Measurements from ENCODE around the gene GZF1.

GZF1 gene

GRCh38 chr20:23404196-23404595 lies 42.2 kb downstream of the GZF1 start:
- TF ChIP-seq CTCF (IDR thresholded peaks at IDR 0.05) (no peak), ZFX (IDR thresholded peaks at IDR 0.05; ENCODE audit: borderline replicate concordance) (no peak)
- no peak overlapping the region for H3K27ac ChIP-seq

GRCh38 chr20:23406880-23407279 lies 44.9 kb downstream of the GZF1 start:
- no peak for TF ChIP-seq ZFX (IDR thresholded peaks at IDR 0.05; ENCODE audit: borderline replicate concordance)
- no peak overlapping the region for H3K27ac ChIP-seq

GRCh38 chr20:23407781-23408464 lies 45.9 kb downstream of the GZF1 start:
- TF ChIP-seq ZFX (IDR thresholded peaks at IDR 0.05; ENCODE audit: borderline replicate concordance) (no peak), CTCF (IDR thresholded peaks at IDR 0.05) (no peak)
- H3K27ac ChIP-seq: no peak overlapping the region

GRCh38 chr20:23408957-23409356 lies 47.0 kb downstream of the GZF1 start:
- no peak for TF ChIP-seq CTCF (IDR thresholded peaks at IDR 0.05)
- no peak for TF ChIP-seq ZFX (IDR thresholded peaks at IDR 0.05; ENCODE audit: borderline replicate concordance)
- H3K27ac ChIP-seq: no peak overlapping the region

GRCh38 chr20:23409800-23410199 lies 47.8 kb downstream of the GZF1 start:
- no peak overlapping the region for H3K27ac ChIP-seq
- TF ChIP-seq ZFX (IDR thresholded peaks at IDR 0.05; ENCODE audit: borderline replicate concordance) (no peak), CTCF (IDR thresholded peaks at IDR 0.05) (no peak)

- no peak overlapping the region for H3K27ac ChIP-seq
- TF ChIP-seq CTCF (IDR thresholded peaks at IDR 0.05): no peak
- no peak for TF ChIP-seq ZFX (IDR thresholded peaks at IDR 0.05; ENCODE audit: borderline replicate concordance)
Measured at GRCh38 chr20:23410916-23411695, 49.1 kb downstream of the GZF1 start.

GRCh38 chr20:23412026-23412425 lies 50.0 kb downstream of the GZF1 start:
- no peak for TF ChIP-seq ZFX (IDR thresholded peaks at IDR 0.05; ENCODE audit: borderline replicate concordance)
- TF ChIP-seq CTCF (IDR thresholded peaks at IDR 0.05): no peak

More at GRCh38 chr20:23412026-23412425, 50.0 kb downstream of the GZF1 start:
- no peak overlapping the region for H3K27ac ChIP-seq
